ENCODE results near the gene SEPTIN1.
A peak's percentile ranks its signal among the peaks of the same experiment; 100 is the strongest.

Gene SEPTIN1

GRCh38 chr16:30367349-30368009 lies 14.9 kb downstream of the SEPTIN1 start:
- TF ChIP-seq, protein P1, sequence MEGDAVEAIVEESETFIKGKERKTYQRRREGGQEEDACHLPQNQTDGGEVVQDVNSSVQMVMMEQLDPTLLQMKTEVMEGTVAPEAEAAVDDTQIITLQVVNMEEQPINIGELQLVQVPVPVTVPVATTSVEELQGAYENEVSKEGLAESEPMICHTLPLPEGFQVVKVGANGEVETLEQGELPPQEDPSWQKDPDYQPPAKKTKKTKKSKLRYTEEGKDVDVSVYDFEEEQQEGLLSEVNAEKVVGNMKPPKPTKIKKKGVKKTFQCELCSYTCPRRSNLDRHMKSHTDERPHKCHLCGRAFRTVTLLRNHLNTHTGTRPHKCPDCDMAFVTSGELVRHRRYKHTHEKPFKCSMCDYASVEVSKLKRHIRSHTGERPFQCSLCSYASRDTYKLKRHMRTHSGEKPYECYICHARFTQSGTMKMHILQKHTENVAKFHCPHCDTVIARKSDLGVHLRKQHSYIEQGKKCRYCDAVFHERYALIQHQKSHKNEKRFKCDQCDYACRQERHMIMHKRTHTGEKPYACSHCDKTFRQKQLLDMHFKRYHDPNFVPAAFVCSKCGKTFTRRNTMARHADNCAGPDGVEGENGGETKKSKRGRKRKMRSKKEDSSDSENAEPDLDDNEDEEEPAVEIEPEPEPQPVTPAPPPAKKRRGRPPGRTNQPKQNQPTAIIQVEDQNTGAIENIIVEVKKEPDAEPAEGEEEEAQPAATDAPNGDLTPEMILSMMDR (IDR thresholded peaks at IDR 0.05) = no peak
- DNase-seq = no peak
- intact Hi-C loops (cut with DNase I; ENCODE audit: low total_unique reads) = no loop called here
- no peaks in the 10 kb centered on the region for H3K9me3 ChIP-seq
- H3K36me3 ChIP-seq = peaks cover 10 to 37% (median 27%) of the 10 kb centered on the region in 3 donors
- peak overlapping the region; percentile 75 to 78 for H3K27ac ChIP-seq
- peaks cover 0 to 49% (median 31%) of the 10 kb centered on the region in 4 donors for H3K4me1 ChIP-seq
- H3K4me3 ChIP-seq = peak overlapping the region; percentile 76 to 88
- peaks cover 0 to 3% of the 10 kb centered on the region in 2 donors for H3K27me3 ChIP-seq

- Histone ChIP-seq H3K27me3 (peaks cover 0 to 3% of the 10 kb centered on the region in 2 donors), H3K36me3 (peaks cover 10 to 47% (median 27%) of the 10 kb centered on the region in 3 donors), H3K9me3 (no peaks in the 10 kb centered on the region), H3K4me3 (peak overlapping the region in 1 of 2 donors; percentile 76), H3K27ac (no peak overlapping the region), H3K4me1 (peaks cover 0 to 48% (median 31%) of the 10 kb centered on the region in 4 donors)
- no peak for DNase-seq
- intact Hi-C loops (cut with DNase I; ENCODE audit: low total_unique reads) = no loop called here
- TF ChIP-seq, protein P1 (IDR thresholded peaks at IDR 0.05) = no peak
These were observed 15.8 kb downstream of the SEPTIN1 start for GRCh38 chr16:30366511-30366910.

GRCh38 chr16:30365200-30365599 lies 17.2 kb downstream of the SEPTIN1 start:
- Histone ChIP-seq H3K4me3 (no peak overlapping the region), H3K27me3 (no peaks in the 10 kb centered on the region), H3K4me1 (peaks cover 0 to 44% (median 29%) of the 10 kb centered on the region in 4 donors), H3K27ac (no peak overlapping the region), H3K36me3 (peaks cover 10 to 60% (median 27%) of the 10 kb centered on the region in 3 donors), H3K9me3 (no peaks in the 10 kb centered on the region)
- intact Hi-C loops (cut with DNase I; ENCODE audit: low total_unique reads) = no loop called here
- no peak for DNase-seq
- TF ChIP-seq, protein P1 (IDR thresholded peaks at IDR 0.05) = no peak

DNA sequence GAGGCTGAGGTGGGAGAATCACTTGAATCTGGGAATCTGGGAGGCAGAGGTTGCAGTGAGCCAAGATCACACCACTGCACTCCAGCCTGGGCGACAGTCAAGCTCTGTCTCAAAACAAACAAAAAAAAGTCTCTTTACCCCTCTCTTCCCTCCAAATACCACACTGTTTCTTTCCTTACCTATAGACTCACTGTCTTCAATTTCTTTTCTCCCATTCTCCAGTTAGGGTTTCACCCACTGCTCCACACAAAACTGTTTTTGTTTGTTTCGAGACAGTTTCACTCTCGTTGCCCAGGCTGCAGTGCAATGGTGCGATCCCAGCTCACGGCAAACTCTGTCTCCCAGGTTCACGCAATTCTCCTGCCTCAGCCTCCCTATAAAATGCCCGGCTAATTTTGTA lies 21.2 kb downstream of the SEPTIN1 start:
- DNase-seq = no peak
- Histone ChIP-seq H3K36me3 (peaks cover 32 to 94% (median 58%) of the 10 kb centered on the region in 3 donors), H3K4me1 (peaks cover 0 to 26% (median 14%) of the 10 kb centered on the region in 4 donors), H3K27me3 (no peaks in the 10 kb centered on the region), H3K4me3 (no peak overlapping the region), H3K27ac (no peak overlapping the region), H3K9me3 (no peaks in the 10 kb centered on the region)
- TF ChIP-seq, protein P1 (IDR thresholded peaks at IDR 0.05) = no peak
- intact Hi-C loops (cut with DNase I; ENCODE audit: low total_unique reads) = no loop called here

DNA sequence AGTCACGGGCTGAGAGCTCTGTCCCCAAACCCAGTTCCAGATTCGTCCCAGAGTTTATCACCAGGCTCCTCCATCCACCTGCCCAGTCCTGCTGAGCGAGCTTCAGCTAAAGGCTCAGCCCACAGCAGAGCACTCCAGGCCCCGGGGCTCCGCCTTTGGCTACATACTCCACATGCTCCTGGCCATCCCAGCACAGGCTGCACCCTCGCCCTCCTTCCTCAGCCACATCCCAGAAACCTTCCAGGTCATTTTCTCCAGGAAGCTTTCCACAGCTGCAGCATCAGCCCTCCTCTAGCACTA lies 22.5 kb downstream of the SEPTIN1 start:
- Histone ChIP-seq H3K36me3 (peaks cover 32 to 81% (median 47%) of the 10 kb centered on the region in 3 donors), H3K27me3 (no peaks in the 10 kb centered on the region), H3K4me1 (peaks cover 0 to 19% (median 14%) of the 10 kb centered on the region in 4 donors), H3K4me3 (no peak overlapping the region), H3K27ac (no peak overlapping the region), H3K9me3 (no peaks in the 10 kb centered on the region)
- no peak for DNase-seq
- TF ChIP-seq, protein P1 (IDR thresholded peaks at IDR 0.05) = no peak
- intact Hi-C loops (cut with DNase I; ENCODE audit: low total_unique reads) = no loop called here

All from tibial artery (tissue), 4 donors.